GM18873 (cell line): ENCODE results near the gene SLC25A34.

Experiments
- ATAC-seq: cut with Tn5 transposase; IDR thresholded peaks from one replicate; pipeline ENCODE4 v1.9.1; 2021; ENCODE audit warnings: mild to moderate bottlenecking, moderate library complexity, moderate number of reproducible peaks; ENCODE audit not compliant: unreplicated experiment, low FRiP score

The SLC25A34 gene

GRCh38 chr1:15712168-15712567 is 23.9 kb upstream of the SLC25A34 start:
- ATAC-seq: no peak

- ATAC-seq: no peak
Measured at GRCh38 chr1:15714406-15715136, 21.5 kb upstream of the SLC25A34 start.

GRCh38 chr1:15717418-15718125 is 18.5 kb upstream of the SLC25A34 start:
- ATAC-seq: no peak

- ATAC-seq: no peak
Measured at GRCh38 chr1:15718199-15718601, 17.9 kb upstream of the SLC25A34 start.

GRCh38 chr1:15719381-15720120 is 16.5 kb upstream of the SLC25A34 start:
- no peak for ATAC-seq

GRCh38 chr1:15720861-15721260 is 15.2 kb upstream of the SLC25A34 start:
- ATAC-seq: no peak

- ATAC-seq: no peak
Measured at GRCh38 chr1:15722411-15722810, 13.6 kb upstream of the SLC25A34 start.

- no peak for ATAC-seq
Measured at GRCh38 chr1:15722836-15723532, 13.1 kb upstream of the SLC25A34 start.

- no peak for ATAC-seq
Measured at GRCh38 chr1:15723631-15724246, 12.3 kb upstream of the SLC25A34 start.

GRCh38 chr1:15724949-15725880 is 10.8 kb upstream of the SLC25A34 start:
- no peak for ATAC-seq

- ATAC-seq: no peak
Measured at GRCh38 chr1:15726508-15726907, 9.6 kb upstream of the SLC25A34 start.

GRCh38 chr1:15727021-15727420 is 9.0 kb upstream of the SLC25A34 start:
- no peak for ATAC-seq

- no peak for ATAC-seq
Measured at GRCh38 chr1:15727424-15727823, 8.6 kb upstream of the SLC25A34 start.

- ATAC-seq: no peak
Measured at GRCh38 chr1:15727866-15728534, 8.1 kb upstream of the SLC25A34 start.

- no peak for ATAC-seq
Measured at GRCh38 chr1:15728937-15729657, 7.0 kb upstream of the SLC25A34 start.

- no peak for ATAC-seq
Measured at GRCh38 chr1:15730423-15730822, 5.6 kb upstream of the SLC25A34 start.

- no peak for ATAC-seq
Measured at GRCh38 chr1:15730936-15731335, 5.1 kb upstream of the SLC25A34 start.
